Panc1 (cell line): ENCODE data around the gene SWAP70. TPM values are rescaled to one million over a fixed set of nuclear protein-coding genes. Genes with fewer than 3 reads are reported as not detected.

Source experiments
- ATAC-seq: fragments of 200-7000 bp; cut with Tn5 transposase; 2 replicates; pipeline ENCODE4 v1.9.1; 2020; ENCODE audit warnings: mild to moderate bottlenecking, moderate library complexity
- BruUV-seq: library from RNA; stranded (reverse); fragments of 400-500 nt; replicated peaks from 2 replicates; lab custom pipeline; 2021; lab: Mats Ljungman, UMichigan
- CTCF ChIA-PET: fragments of 300-600 bp; sonication (Branson Sonifier 250); formaldehyde crosslinking; loops from one replicate; lab custom pipeline; 2022; ENCODE audit warnings: antibody characterized with exemption; lab: Charles Lee
- POLR2A ChIA-PET: fragments of 300-600 bp; sonication (Branson Sonifier 250); formaldehyde crosslinking; loops from one replicate; lab custom pipeline; 2022; ENCODE audit warnings: antibody characterized with exemption; lab: Charles Lee
- DNase-seq: peaks from one replicate; pipeline ENCODE4 v3.0.0-alpha.2; 2010; ENCODE audit warnings: low read depth, low spot score
- H3K27ac ChIP-seq: 2 replicates; pipeline ENCODE4 v1.5.1; 2011; ENCODE audit warnings: mild to moderate bottlenecking, low read length, inconsistent platforms
- H3K27me3 ChIP-seq: fragments of 200-500 bp; sonication (Bioruptor generic); 2 replicates; pipeline ENCODE4 v1.6.0; 2014; ENCODE audit warnings: low read length, inconsistent platforms; ENCODE audit not compliant: control insufficient read depth, insufficient read depth
- H3K36me3 ChIP-seq: fragments of 200-500 bp; sonication (Bioruptor generic); 2 replicates; pipeline ENCODE4 v1.5.1; 2014; ENCODE audit warnings: inconsistent platforms, mild to moderate bottlenecking, low read length, moderate library complexity; ENCODE audit not compliant: control insufficient read depth, insufficient read depth
- H3K4me1 ChIP-seq: 2 replicates; pipeline ENCODE4 v1.5.1; 2011; ENCODE audit warnings: inconsistent platforms, mild to moderate bottlenecking, low read length, moderate library complexity; ENCODE audit not compliant: control insufficient read depth, insufficient read depth
- H3K4me3 ChIP-seq, 2 experiments: 2 replicates each; pipeline ENCODE4 v1.5.1; 2011 to 2012; ENCODE audit warnings: low read depth in 2 of 2, low read length in 2 of 2, mild to moderate bottlenecking in 2 of 2, inconsistent platforms in 1 of 2, moderate library complexity in 1 of 2
- H3K9me3 ChIP-seq: fragments of 200-500 bp; sonication (Bioruptor generic); 2 replicates; pipeline ENCODE4 v1.5.1; 2014; ENCODE audit warnings: low read depth, mild to moderate bottlenecking, inconsistent platforms, low read length, moderate library complexity; ENCODE audit not compliant: control insufficient read depth, insufficient read depth
- POLR2AphosphoS5 ChIP-seq: IDR thresholded peaks from 2 replicates; pipeline ENCODE4 v1.6.1; 2012; ENCODE audit warnings: mild to moderate bottlenecking, low read depth, low read length, moderate library complexity
- SIN3A ChIP-seq: IDR thresholded peaks from 2 replicates; pipeline ENCODE4 v1.6.1; 2012; ENCODE audit warnings: low read depth, mild to moderate bottlenecking, low read length, moderate library complexity, borderline replicate concordance; ENCODE audit not compliant: insufficient read depth
- TCF7L2 ChIP-seq: IDR thresholded peaks from 2 replicates; pipeline ENCODE4 v1.6.1; 2011; ENCODE audit warnings: mild to moderate bottlenecking, low read depth, low read length, inconsistent platforms
- in situ Hi-C: cut with HindIII; loops from 2 replicates; pipeline ENCODE4 v1.10.0; 2016; ENCODE audit warnings: low sequenced_read_pairs, low pct_unique_long_range_greater_than_20kb
- intact Hi-C: fragments of 100-400 bp; cut with micrococcal nuclease; formaldehyde crosslinking; loops from one replicate; pipeline ENCODE4 v1.10.0; 2022; ENCODE audit not compliant: unreplicated experiment
- total RNA-seq: library from RNA; stranded (reverse); gene quantifications from one replicate; pipeline ENCODE4 v1.2.1, GENCODE V29; 2021; ENCODE audit not compliant: unreplicated experiment
- TF ChIP-seq, protein P1 (sequence below): fragments of 450-650 bp; IDR thresholded peaks from 2 replicates; pipeline ENCODE4 v1.5.1; 2017; ENCODE audit warnings: mild to moderate bottlenecking
- TF ChIP-seq, protein P2 (sequence below), 2 experiments: IDR thresholded peaks; 2 replicates each; pipeline ENCODE4 v1.6.1; 2011 to 2012; ENCODE audit warnings: low read depth in 2 of 2, control low read depth in 1 of 2, low read length in 1 of 2, mild to moderate bottlenecking in 1 of 2, moderate library complexity in 1 of 2; ENCODE audit not compliant: insufficient read depth in 1 of 2

SWAP70 gene
- total RNA-seq, 1 experiment from 2014 or later: 96.0 TPM

DNA sequence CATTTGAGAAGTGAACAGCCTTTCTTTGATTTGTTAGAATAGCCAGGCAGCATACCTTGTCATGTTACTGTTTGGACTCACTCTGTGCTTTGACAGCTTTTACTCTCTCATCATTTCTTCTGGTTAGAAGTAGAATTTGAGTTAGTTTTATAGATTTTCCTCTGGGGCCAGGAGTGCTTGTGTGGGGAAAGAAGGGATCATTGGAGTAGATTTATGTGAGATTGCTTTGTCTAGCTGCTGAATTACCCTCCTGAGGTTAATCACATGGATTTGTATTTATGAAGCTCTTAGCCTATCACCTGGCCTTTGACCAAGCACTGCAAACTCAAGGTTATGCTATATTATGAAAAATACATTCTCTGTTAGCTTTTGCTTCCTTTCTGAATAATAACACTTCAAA is 54.3 kb downstream of the SWAP70 start:
- no peak for ATAC-seq
- no peak overlapping the region for H3K27ac ChIP-seq
- CTCF ChIA-PET: no interaction called here

DNA sequence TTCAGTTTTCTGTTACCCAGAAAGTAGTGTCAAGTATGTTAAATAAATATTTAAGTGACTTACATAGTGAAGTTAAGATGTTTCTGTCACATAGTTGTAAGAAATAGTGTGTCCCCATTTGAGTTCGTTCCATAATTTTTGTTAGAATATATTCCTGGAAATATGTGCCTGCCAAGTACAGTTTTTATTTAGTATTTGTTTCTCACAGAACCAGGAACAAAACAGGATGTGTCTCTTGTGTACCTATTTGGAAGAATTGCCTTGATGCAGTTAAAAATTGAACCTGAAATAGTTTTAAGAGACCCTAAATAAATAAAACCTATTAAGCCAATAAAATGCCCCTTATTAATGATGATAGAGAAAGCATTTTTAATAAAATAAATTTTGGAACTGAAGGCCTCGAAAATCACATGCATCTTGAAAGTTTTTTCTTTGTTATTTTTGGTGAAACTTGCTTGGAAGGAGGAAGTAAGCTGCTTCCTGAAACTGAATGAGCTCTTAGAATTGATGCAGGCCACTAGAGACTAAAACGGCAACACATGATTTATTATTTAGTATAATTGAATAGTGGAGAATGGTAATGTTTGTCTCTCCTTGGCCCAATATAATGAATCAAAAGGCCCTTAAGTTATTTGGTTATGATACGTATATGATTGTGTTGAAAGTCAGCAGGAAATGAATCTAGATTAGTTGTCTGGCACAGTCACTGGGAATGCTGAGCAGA is 55.9 kb downstream of the SWAP70 start:
- no peaks in the 10 kb centered on the region for H3K9me3 ChIP-seq
- TF ChIP-seq SIN3A (no peak), POLR2AphosphoS5 (no peak)
- TF ChIP-seq, protein P1, sequence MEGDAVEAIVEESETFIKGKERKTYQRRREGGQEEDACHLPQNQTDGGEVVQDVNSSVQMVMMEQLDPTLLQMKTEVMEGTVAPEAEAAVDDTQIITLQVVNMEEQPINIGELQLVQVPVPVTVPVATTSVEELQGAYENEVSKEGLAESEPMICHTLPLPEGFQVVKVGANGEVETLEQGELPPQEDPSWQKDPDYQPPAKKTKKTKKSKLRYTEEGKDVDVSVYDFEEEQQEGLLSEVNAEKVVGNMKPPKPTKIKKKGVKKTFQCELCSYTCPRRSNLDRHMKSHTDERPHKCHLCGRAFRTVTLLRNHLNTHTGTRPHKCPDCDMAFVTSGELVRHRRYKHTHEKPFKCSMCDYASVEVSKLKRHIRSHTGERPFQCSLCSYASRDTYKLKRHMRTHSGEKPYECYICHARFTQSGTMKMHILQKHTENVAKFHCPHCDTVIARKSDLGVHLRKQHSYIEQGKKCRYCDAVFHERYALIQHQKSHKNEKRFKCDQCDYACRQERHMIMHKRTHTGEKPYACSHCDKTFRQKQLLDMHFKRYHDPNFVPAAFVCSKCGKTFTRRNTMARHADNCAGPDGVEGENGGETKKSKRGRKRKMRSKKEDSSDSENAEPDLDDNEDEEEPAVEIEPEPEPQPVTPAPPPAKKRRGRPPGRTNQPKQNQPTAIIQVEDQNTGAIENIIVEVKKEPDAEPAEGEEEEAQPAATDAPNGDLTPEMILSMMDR: no peak
- in situ Hi-C loops (loop anchor here (5.0 kb wide), 1 partner anchor 42 kb away; no protein-coding TSS in a partner anchor), intact Hi-C loops (no loop called here)
- ChIA-PET CTCF (interaction anchor here (0.8 kb wide), 1 partner anchor 107 kb away, joined by 3 read pairs; no protein-coding TSS in a partner anchor), POLR2A (no interaction called here)
- no TSS peak for BruUV-seq
- DNase-seq (no peak), ATAC-seq (no peak)
- H3K4me3 ChIP-seq: no peak overlapping the region
- no peaks in the 10 kb centered on the region for H3K36me3 ChIP-seq
- peaks cover 15% of the 10 kb centered on the region for H3K4me1 ChIP-seq
- no peaks in the 10 kb centered on the region for H3K27me3 ChIP-seq
- no peak overlapping the region for H3K27ac ChIP-seq

More for the DNA sequence above, 54.3 kb downstream of the SWAP70 start:
- Histone ChIP-seq H3K4me3 (no peak overlapping the region), H3K36me3 (no peaks in the 10 kb centered on the region), H3K27me3 (no peaks in the 10 kb centered on the region), H3K9me3 (no peaks in the 10 kb centered on the region), H3K4me1 (peaks cover 15% of the 10 kb centered on the region)
- in situ Hi-C loops (no loop called here), intact Hi-C loops (no loop called here)
- TF ChIP-seq, protein P1: no peak
- TF ChIP-seq TCF7L2 (no peak), SIN3A (no peak), POLR2AphosphoS5 (no peak)
- TF ChIP-seq, protein P2, sequence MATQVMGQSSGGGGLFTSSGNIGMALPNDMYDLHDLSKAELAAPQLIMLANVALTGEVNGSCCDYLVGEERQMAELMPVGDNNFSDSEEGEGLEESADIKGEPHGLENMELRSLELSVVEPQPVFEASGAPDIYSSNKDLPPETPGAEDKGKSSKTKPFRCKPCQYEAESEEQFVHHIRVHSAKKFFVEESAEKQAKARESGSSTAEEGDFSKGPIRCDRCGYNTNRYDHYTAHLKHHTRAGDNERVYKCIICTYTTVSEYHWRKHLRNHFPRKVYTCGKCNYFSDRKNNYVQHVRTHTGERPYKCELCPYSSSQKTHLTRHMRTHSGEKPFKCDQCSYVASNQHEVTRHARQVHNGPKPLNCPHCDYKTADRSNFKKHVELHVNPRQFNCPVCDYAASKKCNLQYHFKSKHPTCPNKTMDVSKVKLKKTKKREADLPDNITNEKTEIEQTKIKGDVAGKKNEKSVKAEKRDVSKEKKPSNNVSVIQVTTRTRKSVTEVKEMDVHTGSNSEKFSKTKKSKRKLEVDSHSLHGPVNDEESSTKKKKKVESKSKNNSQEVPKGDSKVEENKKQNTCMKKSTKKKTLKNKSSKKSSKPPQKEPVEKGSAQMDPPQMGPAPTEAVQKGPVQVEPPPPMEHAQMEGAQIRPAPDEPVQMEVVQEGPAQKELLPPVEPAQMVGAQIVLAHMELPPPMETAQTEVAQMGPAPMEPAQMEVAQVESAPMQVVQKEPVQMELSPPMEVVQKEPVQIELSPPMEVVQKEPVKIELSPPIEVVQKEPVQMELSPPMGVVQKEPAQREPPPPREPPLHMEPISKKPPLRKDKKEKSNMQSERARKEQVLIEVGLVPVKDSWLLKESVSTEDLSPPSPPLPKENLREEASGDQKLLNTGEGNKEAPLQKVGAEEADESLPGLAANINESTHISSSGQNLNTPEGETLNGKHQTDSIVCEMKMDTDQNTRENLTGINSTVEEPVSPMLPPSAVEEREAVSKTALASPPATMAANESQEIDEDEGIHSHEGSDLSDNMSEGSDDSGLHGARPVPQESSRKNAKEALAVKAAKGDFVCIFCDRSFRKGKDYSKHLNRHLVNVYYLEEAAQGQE (IDR thresholded peaks at IDR 0.05; ENCODE audit: insufficient read depth in 1 of 2, low read depth in 2 of 2, low read length in 1 of 2): no peak
- BruUV-seq: no TSS peak
- no peak for DNase-seq
- POLR2A ChIA-PET: no interaction called here
